MM.1S (cell line): ENCODE results near the gene SREBF2.

Source experiments
- EZH2 ChIP-seq: fragments of 300-600 bp; sonication (generic); optimal IDR thresholded peaks from 2 replicates; pipeline ENCODE3; 2017; ENCODE audit warnings: low read depth, mild to moderate bottlenecking, antibody characterized with exemption, low read length, mixed read lengths
- TF ChIP-seq, protein P1 (sequence below): fragments of 300-600 bp; sonication (generic); IDR thresholded peaks from 2 replicates; pipeline ENCODE4 v1.5.1; 2016; ENCODE audit warnings: antibody characterized with exemption, low read length, mixed read lengths

DNA sequence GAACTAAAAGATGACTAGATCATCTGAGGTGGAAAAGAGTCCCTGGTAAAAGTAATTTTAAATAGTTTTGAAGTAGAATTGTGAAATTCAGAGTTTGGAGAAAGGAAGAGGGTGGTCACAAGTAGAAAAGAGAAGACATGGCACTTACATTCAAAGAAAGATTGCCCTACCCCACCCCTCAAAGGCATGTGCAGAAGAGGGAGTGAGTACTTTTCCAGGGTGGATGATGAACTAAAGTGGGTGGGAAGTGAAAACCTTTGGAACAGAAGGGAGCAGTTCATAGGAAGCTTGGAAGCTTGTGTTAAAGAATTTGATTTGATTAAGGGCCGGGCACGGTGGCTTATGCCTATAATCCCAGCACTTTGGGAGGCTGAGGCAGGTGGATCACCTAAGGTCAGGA lies 23.6 kb downstream of the SREBF2 start:
- TF ChIP-seq, protein P1, sequence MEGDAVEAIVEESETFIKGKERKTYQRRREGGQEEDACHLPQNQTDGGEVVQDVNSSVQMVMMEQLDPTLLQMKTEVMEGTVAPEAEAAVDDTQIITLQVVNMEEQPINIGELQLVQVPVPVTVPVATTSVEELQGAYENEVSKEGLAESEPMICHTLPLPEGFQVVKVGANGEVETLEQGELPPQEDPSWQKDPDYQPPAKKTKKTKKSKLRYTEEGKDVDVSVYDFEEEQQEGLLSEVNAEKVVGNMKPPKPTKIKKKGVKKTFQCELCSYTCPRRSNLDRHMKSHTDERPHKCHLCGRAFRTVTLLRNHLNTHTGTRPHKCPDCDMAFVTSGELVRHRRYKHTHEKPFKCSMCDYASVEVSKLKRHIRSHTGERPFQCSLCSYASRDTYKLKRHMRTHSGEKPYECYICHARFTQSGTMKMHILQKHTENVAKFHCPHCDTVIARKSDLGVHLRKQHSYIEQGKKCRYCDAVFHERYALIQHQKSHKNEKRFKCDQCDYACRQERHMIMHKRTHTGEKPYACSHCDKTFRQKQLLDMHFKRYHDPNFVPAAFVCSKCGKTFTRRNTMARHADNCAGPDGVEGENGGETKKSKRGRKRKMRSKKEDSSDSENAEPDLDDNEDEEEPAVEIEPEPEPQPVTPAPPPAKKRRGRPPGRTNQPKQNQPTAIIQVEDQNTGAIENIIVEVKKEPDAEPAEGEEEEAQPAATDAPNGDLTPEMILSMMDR = no peak
- TF ChIP-seq EZH2 = no peak
